DMS 273 (cell line): ENCODE measurements around the gene ALKBH3.

Source experiments
- DNase-seq: peaks from one replicate; lab custom pipeline; 2025; ENCODE audit not compliant: unreplicated experiment; lab: John Stamatoyannopoulos, UW

ALKBH3 gene

GRCh38 chr11:43921561-43922294 lies 41.1 kb downstream of the ALKBH3 start:
- peak; percentile 74 for DNase-seq

GRCh38 chr11:43922295-43922648 lies 41.6 kb downstream of the ALKBH3 start:
- no peak for DNase-seq

- no peak for DNase-seq
These were observed 42.2 kb downstream of the ALKBH3 start for GRCh38 chr11:43922744-43923405.

- DNase-seq = no peak
These were observed 42.9 kb downstream of the ALKBH3 start for GRCh38 chr11:43923406-43924111.

GRCh38 chr11:43924112-43924855 lies 43.7 kb downstream of the ALKBH3 start:
- DNase-seq = no peak

GRCh38 chr11:43925063-43925931 lies 44.7 kb downstream of the ALKBH3 start:
- DNase-seq = no peak

GRCh38 chr11:43925932-43926505 lies 45.4 kb downstream of the ALKBH3 start:
- peak; percentile 51 for DNase-seq

- no peak for DNase-seq
These were observed 46.4 kb downstream of the ALKBH3 start for GRCh38 chr11:43927070-43927469.

GRCh38 chr11:43927925-43928707 lies 47.5 kb downstream of the ALKBH3 start:
- DNase-seq = no peak

GRCh38 chr11:43928721-43929120 lies 48.1 kb downstream of the ALKBH3 start:
- DNase-seq = no peak

GRCh38 chr11:43930868-43931716 lies 50.5 kb downstream of the ALKBH3 start:
- no peak for DNase-seq

- peak; percentile 13 for DNase-seq
These were observed 51.0 kb downstream of the ALKBH3 start for GRCh38 chr11:43931717-43932039.

GRCh38 chr11:43933226-43933607 lies 52.6 kb downstream of the ALKBH3 start:
- no peak for DNase-seq

GRCh38 chr11:43933608-43934551 lies 53.2 kb downstream of the ALKBH3 start:
- DNase-seq = peak; percentile 74

GRCh38 chr11:43934601-43935423 lies 54.2 kb downstream of the ALKBH3 start:
- DNase-seq = peak; percentile 12

- no peak for DNase-seq
These were observed 54.9 kb downstream of the ALKBH3 start for GRCh38 chr11:43935424-43935979.
